Thoracic aorta (tissue), 2 donors: ENCODE data around the gene IFT122. TPM values are rescaled to one million over a fixed set of nuclear protein-coding genes. Genes with fewer than 3 reads are reported as not detected.

Experiments used
- ATAC-seq: fragments of 150-250 bp; one replicate; pipeline ENCODE4 v1.8.0; 2017; ENCODE audit warnings: low read depth; ENCODE audit not compliant: insufficient number of reproducible peaks, low FRiP score
- DNase-seq: peaks from one replicate; pipeline ENCODE4 v3.0.0-alpha.2; 2020; ENCODE audit warnings: low spot score
- H3K27ac ChIP-seq, 2 donors: fragments of 200-600 bp; sonication (generic); 1 replicate in 1 of 2; 2 replicates in 1 of 2; pipeline ENCODE4 v1.5.1; 2016; ENCODE audit warnings: mild to moderate bottlenecking in 2 of 2, moderate library complexity in 2 of 2
- H3K27me3 ChIP-seq: fragments of 200-600 bp; sonication (generic); replicated peaks from 2 replicates; pipeline ENCODE4 v1.6.0; 2016; ENCODE audit warnings: mild to moderate bottlenecking; ENCODE audit not compliant: insufficient read depth
- H3K36me3 ChIP-seq: fragments of 200-600 bp; sonication (generic); one replicate; pipeline ENCODE4 v1.5.1; 2016
- H3K4me1 ChIP-seq, 2 donors: fragments of 200-600 bp; sonication (generic); 1 replicate in 1 of 2; 2 replicates in 1 of 2; pipeline versions ENCODE4 v1.5.1 to v1.6.0; 2016; ENCODE audit warnings: low read depth in 2 of 2, mild to moderate bottlenecking in 1 of 2; ENCODE audit not compliant: control insufficient read depth in 1 of 2
- H3K4me3 ChIP-seq: fragments of 200-600 bp; sonication (generic); 2 replicates; pipeline ENCODE4 v1.5.1; 2016; ENCODE audit warnings: mild to moderate bottlenecking
- H3K9me3 ChIP-seq: fragments of 200-600 bp; sonication (generic); 2 replicates; pipeline ENCODE4 v1.5.1; 2016
- total RNA-seq, 2 donors: library from RNA; depleted of rRNA; stranded (reverse); fragments of >200 nt; gene quantifications; one replicate each; pipeline versions ENCODE4 v1.1.0 to v1.2.3, GENCODE V29; 2016
- TF ChIP-seq, protein P1 (sequence below): fragments of 200-600 bp; sonication (generic); IDR thresholded peaks from one replicate; pipeline ENCODE4 v1.5.1; 2019; ENCODE audit warnings: antibody characterized with exemption

Gene IFT122
- total RNA-seq, 2 donors from 2014 or later: 50.1 to 61.9 TPM

DNA sequence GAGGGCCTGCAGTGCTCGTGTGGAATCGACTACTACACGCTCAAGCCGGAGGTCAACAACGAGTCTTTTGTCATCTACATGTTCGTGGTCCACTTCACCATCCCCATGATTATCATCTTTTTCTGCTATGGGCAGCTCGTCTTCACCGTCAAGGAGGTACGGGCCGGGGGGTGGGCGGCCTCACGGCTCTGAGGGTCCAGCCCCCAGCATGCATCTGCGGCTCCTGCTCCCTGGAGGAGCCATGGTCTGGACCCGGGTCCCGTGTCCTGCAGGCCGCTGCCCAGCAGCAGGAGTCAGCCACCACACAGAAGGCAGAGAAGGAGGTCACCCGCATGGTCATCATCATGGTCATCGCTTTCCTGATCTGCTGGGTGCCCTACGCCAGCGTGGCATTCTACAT, 92.2 kb downstream of the IFT122 start:
- DNase-seq (no peak), ATAC-seq (no peak)
- Histone ChIP-seq H3K9me3 (no peaks in the 10 kb centered on the region), H3K4me3 (no peak overlapping the region), H3K27me3 (no peaks in the 10 kb centered on the region), H3K4me1 (peaks cover 0 to 12% of the 10 kb centered on the region in 2 donors), H3K36me3 (no peaks in the 10 kb centered on the region), H3K27ac (no peak overlapping the region)
- TF ChIP-seq, protein P1, sequence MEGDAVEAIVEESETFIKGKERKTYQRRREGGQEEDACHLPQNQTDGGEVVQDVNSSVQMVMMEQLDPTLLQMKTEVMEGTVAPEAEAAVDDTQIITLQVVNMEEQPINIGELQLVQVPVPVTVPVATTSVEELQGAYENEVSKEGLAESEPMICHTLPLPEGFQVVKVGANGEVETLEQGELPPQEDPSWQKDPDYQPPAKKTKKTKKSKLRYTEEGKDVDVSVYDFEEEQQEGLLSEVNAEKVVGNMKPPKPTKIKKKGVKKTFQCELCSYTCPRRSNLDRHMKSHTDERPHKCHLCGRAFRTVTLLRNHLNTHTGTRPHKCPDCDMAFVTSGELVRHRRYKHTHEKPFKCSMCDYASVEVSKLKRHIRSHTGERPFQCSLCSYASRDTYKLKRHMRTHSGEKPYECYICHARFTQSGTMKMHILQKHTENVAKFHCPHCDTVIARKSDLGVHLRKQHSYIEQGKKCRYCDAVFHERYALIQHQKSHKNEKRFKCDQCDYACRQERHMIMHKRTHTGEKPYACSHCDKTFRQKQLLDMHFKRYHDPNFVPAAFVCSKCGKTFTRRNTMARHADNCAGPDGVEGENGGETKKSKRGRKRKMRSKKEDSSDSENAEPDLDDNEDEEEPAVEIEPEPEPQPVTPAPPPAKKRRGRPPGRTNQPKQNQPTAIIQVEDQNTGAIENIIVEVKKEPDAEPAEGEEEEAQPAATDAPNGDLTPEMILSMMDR: no peak

DNA sequence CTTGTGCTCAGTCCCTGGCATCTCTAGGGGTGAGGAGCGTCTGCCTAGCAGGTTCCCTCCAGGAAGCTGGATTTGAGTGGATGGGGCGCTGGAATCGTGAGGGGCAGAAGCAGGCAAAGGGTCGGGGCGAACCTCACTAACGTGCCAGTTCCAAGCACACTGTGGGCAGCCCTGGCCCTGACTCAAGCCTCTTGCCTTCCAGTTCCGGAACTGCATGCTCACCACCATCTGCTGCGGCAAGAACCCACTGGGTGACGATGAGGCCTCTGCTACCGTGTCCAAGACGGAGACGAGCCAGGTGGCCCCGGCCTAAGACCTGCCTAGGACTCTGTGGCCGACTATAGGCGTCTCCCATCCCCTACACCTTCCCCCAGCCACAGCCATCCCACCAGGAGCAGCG, 93.4 kb downstream of the IFT122 start:
- no peaks in the 10 kb centered on the region for H3K27me3 ChIP-seq
- no peak overlapping the region for H3K4me3 ChIP-seq
- H3K4me1 ChIP-seq: peaks cover 0 to 12% of the 10 kb centered on the region in 2 donors
- no peaks in the 10 kb centered on the region for H3K9me3 ChIP-seq
- no peak for ATAC-seq
- no peak for DNase-seq
- TF ChIP-seq, protein P1: no peak
- H3K27ac ChIP-seq: no peak overlapping the region
- no peaks in the 10 kb centered on the region for H3K36me3 ChIP-seq

DNA sequence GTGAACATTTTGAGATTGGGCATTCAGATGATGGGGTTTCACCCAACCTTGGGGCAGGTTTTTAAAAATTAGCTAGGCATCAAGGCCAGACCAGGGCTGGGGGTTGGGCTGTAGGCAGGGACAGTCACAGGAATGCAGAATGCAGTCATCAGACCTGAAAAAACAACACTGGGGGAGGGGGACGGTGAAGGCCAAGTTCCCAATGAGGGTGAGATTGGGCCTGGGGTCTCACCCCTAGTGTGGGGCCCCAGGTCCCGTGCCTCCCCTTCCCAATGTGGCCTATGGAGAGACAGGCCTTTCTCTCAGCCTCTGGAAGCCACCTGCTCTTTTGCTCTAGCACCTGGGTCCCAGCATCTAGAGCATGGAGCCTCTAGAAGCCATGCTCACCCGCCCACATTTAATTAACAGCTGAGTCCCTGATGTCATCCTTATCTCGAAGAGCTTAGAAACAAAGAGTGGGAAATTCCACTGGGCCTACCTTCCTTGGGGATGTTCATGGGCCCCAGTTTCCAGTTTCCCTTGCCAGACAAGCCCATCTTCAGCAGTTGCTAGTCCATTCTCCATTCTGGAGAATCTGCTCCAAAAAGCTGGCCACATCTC, 94.5 kb downstream of the IFT122 start:
- no peaks in the 10 kb centered on the region for H3K9me3 ChIP-seq

DNA sequence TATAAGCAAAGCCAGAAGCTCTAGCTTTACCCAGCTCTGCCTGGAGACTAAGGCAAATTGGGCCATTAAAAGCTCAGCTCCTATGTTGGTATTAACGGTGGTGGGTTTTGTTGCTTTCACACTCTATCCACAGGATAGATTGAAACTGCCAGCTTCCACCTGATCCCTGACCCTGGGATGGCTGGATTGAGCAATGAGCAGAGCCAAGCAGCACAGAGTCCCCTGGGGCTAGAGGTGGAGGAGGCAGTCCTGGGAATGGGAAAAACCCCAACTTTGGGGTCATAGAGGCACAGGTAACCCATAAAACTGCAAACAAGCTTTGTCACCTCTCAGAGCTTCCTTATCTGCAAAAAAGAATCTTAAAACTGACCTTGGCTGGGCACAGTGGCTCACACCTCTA, 95.1 kb downstream of the IFT122 start:
- H3K27me3 ChIP-seq: no peaks in the 10 kb centered on the region
- no peak for DNase-seq
- no peaks in the 10 kb centered on the region for H3K36me3 ChIP-seq
- H3K9me3 ChIP-seq: no peaks in the 10 kb centered on the region
- H3K27ac ChIP-seq: no peak overlapping the region
- no peak overlapping the region for H3K4me3 ChIP-seq
- H3K4me1 ChIP-seq: peaks cover 0 to 2% of the 10 kb centered on the region in 2 donors
- ATAC-seq: no peak
- TF ChIP-seq, protein P1: no peak

More for the DNA sequence above, 94.5 kb downstream of the IFT122 start:
- Histone ChIP-seq H3K27ac (no peak overlapping the region), H3K4me3 (no peak overlapping the region), H3K36me3 (no peaks in the 10 kb centered on the region), H3K4me1 (peaks cover 0 to 7% of the 10 kb centered on the region in 2 donors), H3K27me3 (no peaks in the 10 kb centered on the region)
- DNase-seq: no peak
- no peak for ATAC-seq
- TF ChIP-seq, protein P1: no peak

DNA sequence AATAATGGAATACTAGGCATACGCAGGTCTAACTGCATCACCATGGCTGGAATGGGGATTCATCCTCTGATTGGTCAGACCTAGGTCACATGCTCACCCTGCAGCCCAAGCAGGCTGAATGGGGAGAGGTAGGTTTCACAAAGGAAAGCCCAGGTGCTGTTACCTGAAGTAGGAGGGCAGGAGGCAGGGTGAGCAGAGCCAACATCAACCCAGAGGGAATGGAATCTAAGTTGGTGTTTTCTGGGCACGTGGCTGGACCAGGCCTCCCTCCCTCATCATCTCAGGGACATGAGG, 96.3 kb downstream of the IFT122 start:
- Histone ChIP-seq H3K27me3 (no peaks in the 10 kb centered on the region), H3K4me1 (no peaks in the 10 kb centered on the region), H3K9me3 (no peaks in the 10 kb centered on the region), H3K27ac (no peak overlapping the region), H3K36me3 (no peaks in the 10 kb centered on the region), H3K4me3 (no peak overlapping the region)
- TF ChIP-seq, protein P1: no peak
- no peak for ATAC-seq
- no peak for DNase-seq
